Pancreas (tissue), 10 donors: ENCODE measurements around the gene CTU1. TPM values are rescaled to one million over a fixed set of nuclear protein-coding genes. Genes with fewer than 3 reads are reported as not detected.

Experiments used
- ATAC-seq, 4 donors: fragments of 200-7000 bp; cut with Tn5 transposase; one replicate each; pipeline versions ENCODE4 v1.8.0 to v1.9.1; 2020; ENCODE audit warnings: mild to moderate bottlenecking in 4 of 4, moderate library complexity in 4 of 4
- DNase-seq, 6 donors: peaks; one replicate each; pipeline ENCODE4 v3.0.0-alpha.2; 2020
- FAIRE-seq: peaks from 2 replicates; lab custom pipeline; 2012; peaks lifted over from hg19 to GRCh38; lab: Jason Lieb, UNC
- H3K27ac ChIP-seq, 4 donors: fragments of 200-600 bp; sonication (generic); 1 replicate in 3 of 4; 2 replicates in 1 of 4; pipeline versions ENCODE4 v1.5.0 to v1.8.0; 2020
- H3K27me3 ChIP-seq, 4 donors: fragments of 200-600 bp; one replicate each; pipeline ENCODE4 v1.8.0; 2021
- H3K36me3 ChIP-seq, 3 donors: fragments of 200-600 bp; sonication (generic) in 1 of 3; one replicate each; pipeline versions ENCODE4 v1.5.0 to v1.8.0; 2020 to 2021
- H3K4me1 ChIP-seq, 3 donors: fragments of 200-600 bp; one replicate each; pipeline ENCODE4 v1.8.0; 2021
- H3K4me3 ChIP-seq, 4 donors: fragments of 200-600 bp; sonication (generic) in 2 of 4; one replicate each; pipeline versions ENCODE4 v1.5.0 to v1.8.0; 2020 to 2021
- H3K9me3 ChIP-seq, 4 donors: fragments of 200-600 bp; one replicate each; pipeline ENCODE4 v1.8.0; 2021
- CTCF ChIP-seq, 4 donors: fragments of 200-600 bp; sonication (generic) in 3 of 4; IDR thresholded peaks; one replicate each; pipeline versions ENCODE4 v1.5.0 to v1.8.0; 2021; ENCODE audit warnings: antibody characterized with exemption in 4 of 4
- WGBS, 2 donors: extraction: QIAGEN DNeasy Blood & Tissue Kit; methylation state at CpG; one replicate each; pipeline ENCODE4 v1.1.7; 2013; 5-methylcytosine and 5-hydroxymethylcytosine counted together
- intact Hi-C, 3 donors: fragments of 100-400 bp; cut with DNase I; formaldehyde crosslinking; loops; one replicate each; pipeline versions ENCODE4 v1.11.1 to v1.14.2; 2022
- polyA plus RNA-seq, 2 donors: library from polyadenylated mRNA; stranded (reverse); fragments of 200-250 nt; gene quantifications; one replicate each; pipeline ENCODE4 v1.2.3, GENCODE V29; 2013
- total RNA-seq, 6 donors: library from RNA; stranded (reverse); fragmentation: NEBNext Ultra II Directional in 4 of 6; extraction: Animal tissue kit (Norgen Biotek cat#: 25700) in 4 of 6; gene quantifications; one replicate each; pipeline versions ENCODE4 v1.2.1 to v1.2.4, GENCODE V29; 2021 to 2023
- donor health status: healthy with polysubstance abuse.
- donor health status: DM: no; HTN: no; CAD: no; lungs with moderate emphysema.
- donor health status: DM: no; HTN: no; CAD: no.
- donor health status: control.
- donor health status: control.
- donor health status: Bipolar disorder and iron deficiency.
- donor health status: DM: yes; HTN: yes; CAD: no.
- donor health status: DM: no; HTN: no; CAD: no.
- donor health status: DM: no; HTN: no; CAD: no.
- donor health status: DM: yes; HTN: yes; CAD: no.

Gene CTU1
- total and polyA plus RNA-seq, 8 donors = 1.4 to 8.2 (median 3.7) TPM

GRCh38 chr19:51107406-51108065, 673 bp downstream of the CTU1 start:
- ATAC-seq = peak in 3 of 4 donors; percentile 1 to 2 (median 2)
- no peaks in the 10 kb centered on the region for H3K9me3 ChIP-seq
- FAIRE-seq = no peak
- no peak for TF ChIP-seq CTCF (IDR thresholded peaks at IDR 0.05)
- no peaks in the 10 kb centered on the region for H3K27me3 ChIP-seq
- intact Hi-C loops = no loop called here
- peak overlapping the region; percentile 51 to 80 (median 65) for H3K4me3 ChIP-seq
- DNase-seq = no peak
- 8 to 11% methylated on average over 18 of the region's 18 CpGs for WGBS, 2 donors
- H3K27ac ChIP-seq = no peak overlapping the region
- H3K4me1 ChIP-seq = peaks cover 3 to 11% (median 6%) of the 10 kb centered on the region in 3 donors
- no peaks in the 10 kb centered on the region for H3K36me3 ChIP-seq

DNA sequence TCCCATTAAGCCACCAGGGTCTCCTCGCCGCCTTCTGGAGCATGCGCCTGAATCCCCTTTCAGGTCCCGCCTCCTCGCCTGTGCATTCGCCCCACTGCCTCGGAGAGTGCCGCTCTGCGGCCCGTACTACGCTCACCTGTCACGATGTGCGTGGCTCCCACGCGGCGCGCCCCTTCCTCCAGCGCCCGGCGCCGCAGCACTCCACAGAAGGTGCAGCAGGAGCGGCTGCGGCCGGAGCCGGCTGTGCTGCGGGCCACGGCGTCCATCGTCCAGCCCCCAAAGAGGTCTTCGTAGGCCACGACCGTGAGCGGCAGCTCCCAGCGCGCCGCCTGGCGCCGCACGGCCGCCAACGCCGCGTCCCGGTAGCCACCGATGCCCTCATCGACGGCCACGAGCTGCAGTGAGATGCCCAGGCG, 4.3 kb downstream of the CTU1 start:
- Histone ChIP-seq H3K27ac (no peak overlapping the region), H3K4me1 (peaks cover 9 to 18% (median 18%) of the 10 kb centered on the region in 3 donors), H3K4me3 (no peak overlapping the region), H3K36me3 (no peaks in the 10 kb centered on the region), H3K9me3 (no peaks in the 10 kb centered on the region), H3K27me3 (no peaks in the 10 kb centered on the region)
- no peak for FAIRE-seq
- no peak for ATAC-seq
- no peak for DNase-seq
- 86 to 92% methylated on average over 49 of the region's 49 CpGs for WGBS, 2 donors
- intact Hi-C loops = no loop called here
- no peak for TF ChIP-seq CTCF (IDR thresholded peaks at IDR 0.05)

DNA sequence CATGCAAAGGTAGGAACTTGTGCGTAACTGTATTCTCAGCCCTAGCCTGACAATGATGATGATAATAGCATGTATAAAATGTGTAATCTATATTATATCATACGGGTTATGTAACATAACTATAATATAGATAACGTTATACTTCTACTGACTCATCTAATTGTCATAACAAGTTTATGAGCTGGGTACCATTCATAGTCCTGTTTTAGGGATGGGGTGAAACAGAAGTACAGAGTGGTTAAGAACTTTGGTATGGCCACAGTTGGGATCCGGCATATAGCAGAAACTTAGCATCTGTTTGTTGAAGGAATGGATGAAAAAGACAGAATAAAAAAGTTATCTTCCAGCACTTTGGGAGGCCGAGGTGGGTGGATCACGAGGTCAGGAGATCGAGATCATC, 5.2 kb downstream of the CTU1 start:
- Histone ChIP-seq H3K4me3 (no peak overlapping the region), H3K9me3 (no peaks in the 10 kb centered on the region), H3K27ac (no peak overlapping the region), H3K27me3 (no peaks in the 10 kb centered on the region), H3K36me3 (no peaks in the 10 kb centered on the region), H3K4me1 (peaks cover 9 to 18% (median 15%) of the 10 kb centered on the region in 3 donors)
- no peak for FAIRE-seq
- no peak for ATAC-seq
- DNase-seq = no peak
- intact Hi-C loops = no loop called here
- no peak for TF ChIP-seq CTCF (IDR thresholded peaks at IDR 0.05)
- WGBS, 2 donors = 87 to 90% methylated on average over 7 of the region's 7 CpGs

DNA sequence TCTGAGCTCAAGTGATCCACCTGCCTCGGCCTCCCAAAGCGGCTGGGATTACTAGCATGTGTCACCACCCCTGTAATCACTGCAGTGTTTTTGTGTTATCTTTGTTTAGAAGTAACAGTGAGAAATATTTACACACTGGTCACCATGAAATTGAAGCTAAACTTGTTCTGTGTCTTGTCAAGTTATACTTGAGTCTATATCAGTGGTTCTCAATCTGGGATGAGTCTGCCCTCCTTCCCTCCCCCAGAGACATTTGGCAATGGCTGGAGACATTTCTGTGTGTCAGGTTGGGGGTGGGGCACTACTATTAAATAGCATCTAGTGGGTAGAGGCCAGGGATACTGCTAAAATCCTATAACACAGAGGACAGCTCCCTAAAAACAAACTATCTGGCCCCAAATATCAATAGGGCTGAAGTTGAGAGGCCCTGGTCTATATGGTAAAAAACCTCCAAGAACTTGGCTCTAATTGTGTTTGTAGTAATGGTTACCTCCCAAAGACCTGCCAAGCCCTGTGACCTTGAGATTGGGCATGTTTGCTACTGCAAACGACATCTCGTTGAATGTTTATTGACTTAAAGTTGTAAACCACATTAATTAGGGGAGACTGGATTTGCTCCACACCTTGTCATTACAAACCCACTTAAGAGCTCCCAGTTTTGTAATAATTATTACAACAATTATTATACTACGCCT, 6.9 kb downstream of the CTU1 start:
- no peaks in the 10 kb centered on the region for H3K9me3 ChIP-seq
- no peak overlapping the region for H3K27ac ChIP-seq
- FAIRE-seq (no peak), DNase-seq (peak in 1 of 6 donors; percentile 35), ATAC-seq (peak in 3 of 4 donors; percentile 32 to 68 (median 59))
- 23% methylated on average over 5 of the region's 5 CpGs for WGBS, 2 donors
- intact Hi-C loops = no loop called here
- H3K36me3 ChIP-seq = no peaks in the 10 kb centered on the region
- H3K4me1 ChIP-seq = peaks cover 7 to 12% (median 7%) of the 10 kb centered on the region in 3 donors
- H3K4me3 ChIP-seq = no peak overlapping the region
- TF ChIP-seq CTCF (IDR thresholded peaks at IDR 0.05) = no peak
- H3K27me3 ChIP-seq = no peaks in the 10 kb centered on the region

DNA sequence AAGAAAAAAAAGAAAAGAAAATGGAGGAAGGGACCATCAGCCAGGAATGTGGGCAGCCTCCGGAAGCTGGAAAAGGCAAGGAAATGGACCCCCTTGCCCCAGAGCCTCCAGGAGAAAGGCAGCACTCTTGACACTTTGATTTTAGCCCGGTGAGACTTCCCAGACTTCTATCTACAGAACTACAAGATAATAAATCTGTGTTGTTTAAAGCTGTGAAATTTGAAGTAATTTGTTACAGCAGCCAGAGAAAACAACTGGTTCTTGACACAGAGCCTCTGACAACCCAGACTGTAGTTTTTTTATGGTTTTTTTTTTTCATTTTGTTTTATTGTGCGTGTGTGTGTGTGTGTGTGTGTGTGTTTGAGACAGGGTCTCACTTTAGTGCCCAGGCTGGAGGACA, 7.6 kb downstream of the CTU1 start:
- Histone ChIP-seq H3K36me3 (no peaks in the 10 kb centered on the region), H3K9me3 (no peaks in the 10 kb centered on the region), H3K27me3 (no peaks in the 10 kb centered on the region), H3K27ac (no peak overlapping the region), H3K4me1 (peaks cover 7 to 12% (median 7%) of the 10 kb centered on the region in 3 donors), H3K4me3 (no peak overlapping the region)
- intact Hi-C loops = no loop called here
- DNase-seq (no peak), FAIRE-seq (no peak), ATAC-seq (no peak)
- TF ChIP-seq CTCF (IDR thresholded peaks at IDR 0.05) = no peak
- WGBS, 2 donors = 46 to 50% methylated on average over 3 of the region's 3 CpGs
